DND-41 (cell line): ENCODE results near the gene ZBTB3.

Experiments
- ATAC-seq: fragments of 200-7000 bp; cut with Tn5 transposase; 3 replicates; pipeline ENCODE4 v1.9.1; 2021; ENCODE audit warnings: low read depth; ENCODE audit not compliant: insufficient read depth
- DNase-seq: peaks from one replicate; pipeline ENCODE4 v3.0.0-alpha.2; 2020
- H2AFZ ChIP-seq: 2 replicates; pipeline ENCODE4 v1.6.0; 2012; ENCODE audit warnings: low read depth, low read length
- H3K27ac ChIP-seq: 2 replicates; pipeline ENCODE4 v1.5.1; 2012; ENCODE audit warnings: low read length, inconsistent platforms
- H3K27me3 ChIP-seq: fragments of 200-600 bp; sonication (generic); 2 replicates; pipeline ENCODE4 v1.6.0; 2012; ENCODE audit warnings: low read length, mild to moderate bottlenecking, inconsistent platforms; ENCODE audit not compliant: insufficient read depth, poor library complexity
- H3K36me3 ChIP-seq: 2 replicates; pipeline ENCODE4 v1.5.1; 2012; ENCODE audit warnings: low read length, inconsistent platforms; ENCODE audit not compliant: insufficient read depth
- H3K4me1 ChIP-seq: 2 replicates; pipeline ENCODE4 v1.5.1; 2012; ENCODE audit warnings: mild to moderate bottlenecking, low read length; ENCODE audit not compliant: insufficient read depth
- H3K4me2 ChIP-seq: 2 replicates; pipeline ENCODE4 v1.6.0; 2012; ENCODE audit warnings: mild to moderate bottlenecking, moderate library complexity, low read length, inconsistent platforms; ENCODE audit not compliant: insufficient read depth
- H3K4me3 ChIP-seq, 2 experiments: fragments of 200-600 bp in 1 of 2; shearing (Covaris generic) in 1 of 2; 2 replicates each; pipeline ENCODE4 v1.5.1; 2012 to 2016; ENCODE audit warnings: inconsistent platforms in 2 of 2, low read length in 2 of 2, mild to moderate bottlenecking in 2 of 2, low read depth in 1 of 2, moderate library complexity in 1 of 2
- H3K79me2 ChIP-seq: 2 replicates; pipeline ENCODE4 v1.6.0; 2012; ENCODE audit warnings: low read length, inconsistent platforms; ENCODE audit not compliant: insufficient read depth
- H3K9ac ChIP-seq: 2 replicates; pipeline ENCODE4 v1.6.0; 2012; ENCODE audit warnings: low read depth, mild to moderate bottlenecking, inconsistent platforms, low read length, moderate library complexity
- H3K9me3 ChIP-seq: 2 replicates; pipeline ENCODE4 v1.5.1; 2012; ENCODE audit warnings: low read length, moderate library complexity, mild to moderate bottlenecking, inconsistent platforms; ENCODE audit not compliant: insufficient read depth, severe bottlenecking
- H4K20me1 ChIP-seq: 2 replicates; pipeline ENCODE4 v1.6.0; 2012; ENCODE audit warnings: low read length; ENCODE audit not compliant: insufficient read depth
- EZH2 ChIP-seq: IDR thresholded peaks from 3 replicates; pipeline ENCODE4 v1.6.1; 2012; ENCODE audit warnings: borderline replicate concordance, low read depth, mild to moderate bottlenecking, moderate library complexity, low read length, inconsistent platforms; ENCODE audit not compliant: severe bottlenecking
- TF ChIP-seq, protein P1 (sequence below): IDR thresholded peaks from 2 replicates; pipeline ENCODE4 v1.5.1; 2012; ENCODE audit warnings: borderline replicate concordance, low read length, moderate library complexity, mild to moderate bottlenecking; ENCODE audit not compliant: poor library complexity, severe bottlenecking; ENCODE audit errors: extremely low read depth

ZBTB3 gene

GRCh38 chr11:62721994-62722393 is 32.0 kb downstream of the ZBTB3 start:
- TF ChIP-seq EZH2, result no peak
- TF ChIP-seq, protein P1, sequence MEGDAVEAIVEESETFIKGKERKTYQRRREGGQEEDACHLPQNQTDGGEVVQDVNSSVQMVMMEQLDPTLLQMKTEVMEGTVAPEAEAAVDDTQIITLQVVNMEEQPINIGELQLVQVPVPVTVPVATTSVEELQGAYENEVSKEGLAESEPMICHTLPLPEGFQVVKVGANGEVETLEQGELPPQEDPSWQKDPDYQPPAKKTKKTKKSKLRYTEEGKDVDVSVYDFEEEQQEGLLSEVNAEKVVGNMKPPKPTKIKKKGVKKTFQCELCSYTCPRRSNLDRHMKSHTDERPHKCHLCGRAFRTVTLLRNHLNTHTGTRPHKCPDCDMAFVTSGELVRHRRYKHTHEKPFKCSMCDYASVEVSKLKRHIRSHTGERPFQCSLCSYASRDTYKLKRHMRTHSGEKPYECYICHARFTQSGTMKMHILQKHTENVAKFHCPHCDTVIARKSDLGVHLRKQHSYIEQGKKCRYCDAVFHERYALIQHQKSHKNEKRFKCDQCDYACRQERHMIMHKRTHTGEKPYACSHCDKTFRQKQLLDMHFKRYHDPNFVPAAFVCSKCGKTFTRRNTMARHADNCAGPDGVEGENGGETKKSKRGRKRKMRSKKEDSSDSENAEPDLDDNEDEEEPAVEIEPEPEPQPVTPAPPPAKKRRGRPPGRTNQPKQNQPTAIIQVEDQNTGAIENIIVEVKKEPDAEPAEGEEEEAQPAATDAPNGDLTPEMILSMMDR, result peak; percentile 30
- peak overlapping the region; percentile 13; the same call in 1 of the 2 replicates for H3K4me2 ChIP-seq
- no peak overlapping the region for H3K27ac ChIP-seq
- no peak for ATAC-seq
- H3K9me3 ChIP-seq, result no peaks in the 10 kb centered on the region
- H3K4me1 ChIP-seq, result peaks cover 49% of the 10 kb centered on the region
- H3K27me3 ChIP-seq, result no peaks in the 10 kb centered on the region
- no peak overlapping the region for H3K9ac ChIP-seq
- H3K4me3 ChIP-seq, result no peak overlapping the region
- DNase-seq, result no peak
- no peak overlapping the region for H2AFZ ChIP-seq
- peaks cover 97% of the 10 kb centered on the region for H3K79me2 ChIP-seq
- peaks cover 94% of the 10 kb centered on the region for H3K36me3 ChIP-seq
- H4K20me1 ChIP-seq, result peaks cover 37% of the 10 kb centered on the region

DNA sequence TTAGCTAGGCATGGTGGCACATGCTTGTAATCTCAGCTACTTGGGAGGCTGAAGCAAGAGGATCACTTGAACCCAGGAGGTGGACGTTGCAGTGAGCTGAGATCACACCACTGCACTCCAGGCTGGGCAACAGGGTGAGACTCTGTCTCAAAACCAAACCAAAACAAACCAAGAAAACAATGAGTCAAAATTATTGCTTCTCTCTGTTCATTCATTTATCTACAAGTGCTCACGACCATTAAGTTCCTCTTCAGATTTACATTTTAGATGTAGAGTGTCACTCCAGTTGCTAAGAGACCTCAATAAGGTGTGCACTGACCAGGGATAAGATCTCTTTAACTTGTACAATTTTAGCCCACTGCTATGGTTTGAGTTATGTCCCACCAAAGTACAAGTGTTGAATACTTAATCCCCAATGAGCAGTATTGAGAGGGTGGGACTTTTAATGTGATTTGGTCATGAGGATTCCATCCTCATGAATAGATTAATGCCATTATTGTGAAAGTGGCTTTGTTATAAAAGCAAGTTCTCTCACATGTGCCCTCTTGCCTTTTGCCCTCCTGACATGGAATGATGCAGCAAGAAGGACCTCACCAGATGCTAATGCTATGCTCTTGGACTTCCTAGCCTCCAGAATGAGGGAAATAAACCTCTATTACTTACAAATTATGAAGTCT is 34.5 kb downstream of the ZBTB3 start:
- Histone ChIP-seq H3K27me3 (no peaks in the 10 kb centered on the region), H3K79me2 (peaks cover 96% of the 10 kb centered on the region), H3K4me2 (no peak overlapping the region), H3K36me3 (peaks cover 98% of the 10 kb centered on the region), H3K9me3 (no peaks in the 10 kb centered on the region), H4K20me1 (peaks cover 16% of the 10 kb centered on the region; the same call in 1 of the 2 replicates), H3K4me3 (no peak overlapping the region), H3K4me1 (peaks cover 36% of the 10 kb centered on the region), H2AFZ (no peak overlapping the region), H3K27ac (no peak overlapping the region), H3K9ac (no peak overlapping the region)
- TF ChIP-seq, protein P1, result no peak
- TF ChIP-seq EZH2, result no peak
- DNase-seq (no peak), ATAC-seq (no peak)

DNA sequence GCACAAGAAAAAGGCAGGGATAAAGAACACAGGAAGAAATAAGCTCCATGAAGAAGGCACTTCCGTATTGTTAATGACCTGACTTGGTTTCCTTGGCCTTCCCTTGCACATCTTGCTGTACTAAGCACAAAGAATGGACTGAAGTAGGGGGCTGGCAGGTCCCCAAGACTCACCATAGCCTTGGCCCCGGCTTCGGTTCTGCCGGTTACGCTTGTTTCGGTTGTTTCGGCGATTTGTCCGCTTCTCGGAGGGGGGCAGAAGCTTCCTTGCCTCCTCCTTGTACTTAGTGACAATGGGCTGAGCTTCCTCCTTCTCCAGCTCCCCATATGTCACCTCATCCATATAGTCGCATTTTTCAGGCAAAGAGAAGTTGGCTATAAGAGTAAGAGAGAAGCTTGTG is 37.1 kb downstream of the ZBTB3 start:
- Histone ChIP-seq H3K36me3 (peaks cover 95% of the 10 kb centered on the region), H3K4me1 (peaks cover 11% of the 10 kb centered on the region), H2AFZ (no peak overlapping the region), H3K4me2 (no peak overlapping the region), H3K27me3 (no peaks in the 10 kb centered on the region), H3K9me3 (no peaks in the 10 kb centered on the region), H3K9ac (no peak overlapping the region), H4K20me1 (no peaks in the 10 kb centered on the region), H3K27ac (no peak overlapping the region), H3K4me3 (no peak overlapping the region), H3K79me2 (peaks cover 74% of the 10 kb centered on the region)
- ATAC-seq, result no peak
- no peak for DNase-seq
- no peak for TF ChIP-seq EZH2
- TF ChIP-seq, protein P1, result no peak
